Type B pancreatic cell (in vitro differentiated cells): Measurements from ENCODE around the gene FHL3. TPM values are rescaled to one million over a fixed set of nuclear protein-coding genes. Genes with fewer than 3 reads are reported as not detected.
"Not testable (repeated sequence)": the region's sequence is repeated elsewhere in the genome, so short reads cannot be mapped to it uniquely, and the experiment has no call there.

Experiments
- DNase-seq: peaks from one replicate; pipeline ENCODE4 v3.0.0; 2021; ENCODE audit warnings: mixed read lengths; ENCODE audit not compliant: unreplicated experiment; ENCODE audit errors: extremely low spot score
- H3K27ac Mint-ChIP-seq: 2 replicates; pipeline ENCODE4 v1.8.0; 2021; ENCODE audit warnings: mild to moderate bottlenecking, mixed read lengths
- H3K27me3 Mint-ChIP-seq: 2 replicates; pipeline ENCODE4 v1.8.0; 2021; ENCODE audit warnings: mixed read lengths
- H3K36me3 Mint-ChIP-seq: 2 replicates; pipeline ENCODE4 v1.8.0; 2021; ENCODE audit warnings: mixed read lengths
- H3K4me1 Mint-ChIP-seq: one replicate; pipeline ENCODE4 v1.8.0; 2021; ENCODE audit warnings: mixed read lengths; ENCODE audit not compliant: unreplicated experiment
- H3K4me3 Mint-ChIP-seq: 2 replicates; pipeline ENCODE4 v1.8.0; 2021; ENCODE audit warnings: mild to moderate bottlenecking, mixed read lengths
- H3K9me3 Mint-ChIP-seq: 2 replicates; pipeline ENCODE4 v1.8.0; 2021; ENCODE audit warnings: mixed read lengths
- total RNA-seq: library from RNA; stranded (reverse); gene quantifications from 2 replicates; pipeline ENCODE4 v1.2.1, GENCODE V29; 2021; ENCODE audit warnings: low replicate concordance
- TF ChIP-seq, protein P1 (sequence below): fragments of 200-600 bp; sonication (generic); conservative IDR thresholded peaks from 2 replicates; pipeline ENCODE4 v1.5.0; 2021; ENCODE audit warnings: antibody characterized with exemption, mild to moderate bottlenecking

FHL3 gene
- total RNA-seq, 1 donor from 2014 or later: 25.1 TPM

DNA sequence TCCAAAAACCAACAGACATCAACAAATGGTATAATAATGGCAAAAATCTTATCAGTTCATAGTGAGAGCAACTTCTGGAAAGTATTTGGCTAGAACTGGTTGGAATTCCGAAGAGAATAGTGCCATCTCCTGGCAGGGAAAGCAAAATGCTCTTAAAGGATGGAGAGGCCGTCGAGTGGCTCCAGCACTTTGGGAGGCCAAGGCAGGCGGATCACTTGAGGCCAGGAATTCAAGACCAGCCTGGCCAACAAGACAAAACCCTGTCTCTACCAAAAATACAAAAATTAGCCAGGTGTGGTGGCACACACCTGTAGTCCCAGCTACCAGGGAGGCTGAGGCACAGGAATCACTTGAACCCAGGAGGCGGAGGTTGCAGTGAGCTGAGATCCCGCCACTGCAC, 30.2 kb downstream of the FHL3 start:
- not testable (repeated sequence) for H3K4me1 Mint-ChIP-seq, H3K9me3 Mint-ChIP-seq, DNase-seq, H3K27ac Mint-ChIP-seq, H3K4me3 Mint-ChIP-seq, H3K27me3 Mint-ChIP-seq
- H3K36me3 Mint-ChIP-seq: peaks cover 46% of the 10 kb centered on the region
- TF ChIP-seq, protein P1, sequence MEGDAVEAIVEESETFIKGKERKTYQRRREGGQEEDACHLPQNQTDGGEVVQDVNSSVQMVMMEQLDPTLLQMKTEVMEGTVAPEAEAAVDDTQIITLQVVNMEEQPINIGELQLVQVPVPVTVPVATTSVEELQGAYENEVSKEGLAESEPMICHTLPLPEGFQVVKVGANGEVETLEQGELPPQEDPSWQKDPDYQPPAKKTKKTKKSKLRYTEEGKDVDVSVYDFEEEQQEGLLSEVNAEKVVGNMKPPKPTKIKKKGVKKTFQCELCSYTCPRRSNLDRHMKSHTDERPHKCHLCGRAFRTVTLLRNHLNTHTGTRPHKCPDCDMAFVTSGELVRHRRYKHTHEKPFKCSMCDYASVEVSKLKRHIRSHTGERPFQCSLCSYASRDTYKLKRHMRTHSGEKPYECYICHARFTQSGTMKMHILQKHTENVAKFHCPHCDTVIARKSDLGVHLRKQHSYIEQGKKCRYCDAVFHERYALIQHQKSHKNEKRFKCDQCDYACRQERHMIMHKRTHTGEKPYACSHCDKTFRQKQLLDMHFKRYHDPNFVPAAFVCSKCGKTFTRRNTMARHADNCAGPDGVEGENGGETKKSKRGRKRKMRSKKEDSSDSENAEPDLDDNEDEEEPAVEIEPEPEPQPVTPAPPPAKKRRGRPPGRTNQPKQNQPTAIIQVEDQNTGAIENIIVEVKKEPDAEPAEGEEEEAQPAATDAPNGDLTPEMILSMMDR: peak; percentile 77

DNA sequence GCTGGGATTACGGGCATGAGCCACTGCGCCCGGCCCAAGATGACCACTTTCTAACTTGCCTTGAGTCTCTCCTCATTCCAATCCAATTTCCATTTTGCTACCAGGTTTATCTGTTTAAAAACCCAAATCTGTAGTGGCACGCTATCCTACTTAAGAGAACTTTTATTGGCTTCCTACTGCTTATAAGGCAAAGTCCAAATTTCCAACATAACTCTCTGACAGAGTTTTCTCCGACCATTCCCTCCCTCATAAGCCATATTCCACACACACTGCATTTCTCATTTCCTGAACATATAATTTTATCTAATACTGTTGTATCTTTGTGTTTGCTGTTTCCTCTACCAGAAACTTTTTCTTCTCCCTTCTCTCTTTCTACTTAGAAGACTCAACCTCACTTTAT, 30.7 kb downstream of the FHL3 start:
- H3K36me3 Mint-ChIP-seq: peaks cover 47% of the 10 kb centered on the region
- no peak overlapping the region for H3K4me3 Mint-ChIP-seq
- no peaks in the 10 kb centered on the region for H3K27me3 Mint-ChIP-seq
- no peak overlapping the region for H3K27ac Mint-ChIP-seq
- TF ChIP-seq, protein P1: no peak
- no peak for DNase-seq
- H3K4me1 Mint-ChIP-seq: no peaks in the 10 kb centered on the region
- H3K9me3 Mint-ChIP-seq: no peaks in the 10 kb centered on the region

GRCh38 chr1:37973684-37974083, 31.6 kb downstream of the FHL3 start:
- not testable (repeated sequence) for H3K27ac Mint-ChIP-seq, H3K4me3 Mint-ChIP-seq, DNase-seq, H3K27me3 Mint-ChIP-seq, H3K9me3 Mint-ChIP-seq, H3K4me1 Mint-ChIP-seq
- H3K36me3 Mint-ChIP-seq: peaks cover 45% of the 10 kb centered on the region

DNA sequence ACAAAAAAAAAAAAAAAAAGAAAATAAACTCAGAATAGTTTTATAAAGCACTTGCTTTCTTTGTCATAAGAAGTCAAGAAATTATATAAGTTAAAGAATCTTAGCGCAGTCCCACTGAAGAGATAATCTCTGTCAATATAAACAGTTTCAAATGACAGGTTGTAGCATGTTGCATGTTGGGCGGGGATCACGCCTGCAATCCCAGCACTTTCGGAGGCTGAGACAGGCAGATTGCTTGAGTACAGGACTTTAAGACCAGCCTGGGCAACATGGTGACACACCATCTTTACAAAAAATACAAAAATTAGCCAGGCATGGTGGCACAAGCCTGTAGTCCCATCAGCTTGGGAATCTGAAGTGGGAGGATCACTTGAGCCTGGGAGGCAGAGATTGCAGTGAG, 40.0 kb downstream of the FHL3 start:
- Mint-ChIP-seq H3K4me1 (no peaks in the 10 kb centered on the region), H3K4me3 (no peak overlapping the region), H3K27me3 (no peaks in the 10 kb centered on the region), H3K9me3 (no peaks in the 10 kb centered on the region), H3K36me3 (peaks cover 21% of the 10 kb centered on the region), H3K27ac (no peak overlapping the region)
- TF ChIP-seq, protein P1: no peak
- DNase-seq: no peak

GRCh38 chr1:37964106-37964505, 41.2 kb downstream of the FHL3 start:
- not testable (repeated sequence) for H3K27ac Mint-ChIP-seq, H3K4me1 Mint-ChIP-seq, DNase-seq, H3K9me3 Mint-ChIP-seq, H3K4me3 Mint-ChIP-seq, H3K27me3 Mint-ChIP-seq
- peaks cover 21% of the 10 kb centered on the region for H3K36me3 Mint-ChIP-seq

DNA sequence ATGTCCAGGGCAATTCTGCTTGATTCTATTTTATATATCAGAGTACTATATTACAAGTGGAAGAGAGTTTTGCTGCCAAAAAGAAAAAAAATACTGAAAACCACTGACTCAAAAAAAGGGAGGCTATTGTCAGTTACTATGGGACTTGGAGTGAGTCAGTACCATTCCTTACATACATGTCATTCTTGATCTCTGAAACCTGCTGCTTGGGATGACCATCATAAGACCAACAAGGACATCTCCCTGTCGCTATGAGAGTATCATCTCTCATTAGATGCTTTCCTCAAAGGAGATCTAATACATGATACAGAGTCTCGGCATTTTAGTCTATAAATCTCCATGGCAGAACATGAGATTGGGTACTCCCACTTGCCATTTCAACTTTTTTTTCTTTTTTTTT, 46.6 kb downstream of the FHL3 start:
- TF ChIP-seq, protein P1: no peak
- H3K4me3 Mint-ChIP-seq: no peak overlapping the region
- H3K9me3 Mint-ChIP-seq: no peaks in the 10 kb centered on the region
- H3K36me3 Mint-ChIP-seq: peaks cover 20% of the 10 kb centered on the region
- no peaks in the 10 kb centered on the region for H3K27me3 Mint-ChIP-seq
- H3K27ac Mint-ChIP-seq: no peak overlapping the region
- no peaks in the 10 kb centered on the region for H3K4me1 Mint-ChIP-seq
- DNase-seq: no peak

- no peak for DNase-seq
- no peak overlapping the region for H3K4me3 Mint-ChIP-seq
- H3K27ac Mint-ChIP-seq: no peak overlapping the region
- TF ChIP-seq, protein P1: no peak
- H3K9me3 Mint-ChIP-seq: no peaks in the 10 kb centered on the region
- H3K36me3 Mint-ChIP-seq: peaks cover 16% of the 10 kb centered on the region
- no peaks in the 10 kb centered on the region for H3K27me3 Mint-ChIP-seq
- H3K4me1 Mint-ChIP-seq: no peaks in the 10 kb centered on the region
Observed at GRCh38 chr1:37955685-37956084, 49.6 kb downstream of the FHL3 start.
